GM19438 (cell line): ENCODE results near the gene PHF13.
A peak's percentile ranks its signal among the peaks of the same experiment; 100 is the strongest.

Experiments
- ATAC-seq: cut with Tn5 transposase; IDR thresholded peaks from one replicate; pipeline ENCODE4 v1.9.1; 2021; ENCODE audit warnings: low read depth; ENCODE audit not compliant: unreplicated experiment

PHF13 gene

GRCh38 chr1:6613361-6614018 lies at the start of gene PHF13:
PHF13 (plus strand) TSS chr1:6613731; CDS start chr1:6614067, 336 bp downstream.
- peak; percentile 87 for ATAC-seq

- no peak for ATAC-seq
Measured at GRCh38 chr1:6569033-6569432, 44.5 kb upstream of the PHF13 start.

- no peak for ATAC-seq
Measured at GRCh38 chr1:6570100-6570499, 43.4 kb upstream of the PHF13 start.

- no peak for ATAC-seq
Measured at GRCh38 chr1:6570987-6571386, 42.5 kb upstream of the PHF13 start.

- no peak for ATAC-seq
Measured at GRCh38 chr1:6572653-6573383, 40.7 kb upstream of the PHF13 start.

GRCh38 chr1:6574025-6574620 lies 39.4 kb upstream of the PHF13 start:
- ATAC-seq = no peak

- no peak for ATAC-seq
Measured at GRCh38 chr1:6574818-6575217, 38.7 kb upstream of the PHF13 start.

GRCh38 chr1:6577831-6578525 lies 35.6 kb upstream of the PHF13 start:
- no peak for ATAC-seq

GRCh38 chr1:6578624-6579373 lies 34.7 kb upstream of the PHF13 start:
- ATAC-seq = no peak

- ATAC-seq = peak; percentile 91
Measured at GRCh38 chr1:6579374-6580118, 34.0 kb upstream of the PHF13 start, which contains the start of gene ZBTB48. ZBTB48 (plus strand) TSS chr1:6579994; CDS start chr1:6580610, 616 bp downstream.

GRCh38 chr1:6580119-6580592 lies 33.4 kb upstream of the PHF13 start:
- no peak for ATAC-seq

GRCh38 chr1:6580593-6581409 lies 32.7 kb upstream of the PHF13 start:
- ATAC-seq = no peak

GRCh38 chr1:6581561-6582305 lies 31.8 kb upstream of the PHF13 start:
- ATAC-seq = no peak

GRCh38 chr1:6582370-6582769 lies 31.2 kb upstream of the PHF13 start:
- ATAC-seq = no peak

GRCh38 chr1:6584126-6585080 lies 29.1 kb upstream of the PHF13 start:
- no peak for ATAC-seq

- ATAC-seq = no peak
Measured at GRCh38 chr1:6585081-6585722, 28.3 kb upstream of the PHF13 start.
